ENCODE data around the gene MRPL41.

- TF ChIP-seq POLR2A (IDR thresholded peaks at IDR 0.05; ENCODE audit: low read depth, low read length) (no peak), POLR2AphosphoS5 (IDR thresholded peaks at IDR 0.05; ENCODE audit: low read depth, low read length) (no peak), TAF1 (IDR thresholded peaks at IDR 0.05; ENCODE audit: borderline replicate concordance, low read depth, low read length) (no peak)
These were observed 35.3 kb upstream of the MRPL41 start for GRCh38 chr9:137516144-137516917.

Measured in GM12892 (cell line).